Stimulated activated memory B cell treated with anti-CD40 and anti-IgM and Interleukin-4, amounts not matched to agents 10 μg/mL and 1 μg/mL and 100 μg/mL, for 72 hours (primary cell): ENCODE measurements around the gene BORCS6.

ENCODE experiments used
- ATAC-seq: fragments of 150-1000 bp; cut with Tn5 transposase; 2 replicates; pipeline ENCODE4 v1.10.0; 2021
- H3K27ac Mint-ChIP-seq: one replicate; pipeline ENCODE4 v1.8.0; 2022; ENCODE audit warnings: mild to moderate bottlenecking, mixed read lengths
- H3K27me3 Mint-ChIP-seq: one replicate; pipeline ENCODE4 v1.8.0; 2022; ENCODE audit warnings: mixed read lengths
- H3K36me3 Mint-ChIP-seq: one replicate; pipeline ENCODE4 v1.8.0; 2022; ENCODE audit warnings: mixed read lengths
- H3K4me1 Mint-ChIP-seq: one replicate; pipeline ENCODE4 v1.8.0; 2022; ENCODE audit warnings: mixed read lengths
- H3K4me3 Mint-ChIP-seq: one replicate; pipeline ENCODE4 v1.8.0; 2022; ENCODE audit warnings: mild to moderate bottlenecking, moderate library complexity, mixed read lengths
- H3K9me3 Mint-ChIP-seq: one replicate; pipeline ENCODE4 v1.8.0; 2022; ENCODE audit warnings: mixed read lengths

BORCS6 gene

DNA sequence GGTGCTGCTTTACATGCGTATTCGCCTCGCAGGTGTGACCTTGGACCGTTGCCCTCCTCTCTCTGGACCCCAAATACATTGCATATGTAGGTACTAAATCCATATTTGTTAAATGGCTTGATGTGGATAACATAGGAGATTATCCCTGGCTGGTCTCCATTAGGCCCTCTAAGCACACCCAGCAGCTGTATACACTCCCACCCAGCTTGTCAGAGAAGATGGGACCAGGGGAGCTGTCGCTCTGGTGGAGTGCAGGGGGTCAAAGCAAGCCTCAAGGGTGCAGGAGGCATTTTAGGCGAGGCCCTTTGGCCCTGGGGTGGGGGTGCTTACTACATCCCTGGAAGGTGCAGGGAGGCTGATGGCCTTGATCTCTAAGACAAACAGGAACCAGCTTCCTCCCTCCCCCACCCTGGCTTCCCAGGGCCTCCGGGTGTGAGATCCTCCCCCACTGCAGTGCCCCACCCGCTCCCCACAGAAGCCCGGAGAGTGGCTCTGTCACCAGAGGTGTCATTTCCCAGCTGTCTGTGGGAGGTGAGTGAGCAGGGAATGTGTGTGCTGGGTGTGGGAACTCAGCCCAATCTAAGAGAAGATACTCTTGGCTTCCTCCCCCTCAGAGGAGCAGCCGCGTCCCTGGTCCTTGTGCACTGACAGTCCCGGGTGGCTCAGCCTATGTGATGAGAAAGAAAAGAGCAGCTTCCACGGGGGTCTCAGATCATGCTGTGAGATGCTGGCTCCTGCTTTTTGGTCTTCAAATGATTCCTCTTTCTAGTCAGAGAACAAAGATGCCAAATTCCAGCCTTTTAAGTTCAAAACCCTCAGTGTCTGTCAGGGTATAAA lies 25.8 kb downstream of the BORCS6 start:
- peak overlapping the region; percentile 99 for H3K4me3 Mint-ChIP-seq

DNA sequence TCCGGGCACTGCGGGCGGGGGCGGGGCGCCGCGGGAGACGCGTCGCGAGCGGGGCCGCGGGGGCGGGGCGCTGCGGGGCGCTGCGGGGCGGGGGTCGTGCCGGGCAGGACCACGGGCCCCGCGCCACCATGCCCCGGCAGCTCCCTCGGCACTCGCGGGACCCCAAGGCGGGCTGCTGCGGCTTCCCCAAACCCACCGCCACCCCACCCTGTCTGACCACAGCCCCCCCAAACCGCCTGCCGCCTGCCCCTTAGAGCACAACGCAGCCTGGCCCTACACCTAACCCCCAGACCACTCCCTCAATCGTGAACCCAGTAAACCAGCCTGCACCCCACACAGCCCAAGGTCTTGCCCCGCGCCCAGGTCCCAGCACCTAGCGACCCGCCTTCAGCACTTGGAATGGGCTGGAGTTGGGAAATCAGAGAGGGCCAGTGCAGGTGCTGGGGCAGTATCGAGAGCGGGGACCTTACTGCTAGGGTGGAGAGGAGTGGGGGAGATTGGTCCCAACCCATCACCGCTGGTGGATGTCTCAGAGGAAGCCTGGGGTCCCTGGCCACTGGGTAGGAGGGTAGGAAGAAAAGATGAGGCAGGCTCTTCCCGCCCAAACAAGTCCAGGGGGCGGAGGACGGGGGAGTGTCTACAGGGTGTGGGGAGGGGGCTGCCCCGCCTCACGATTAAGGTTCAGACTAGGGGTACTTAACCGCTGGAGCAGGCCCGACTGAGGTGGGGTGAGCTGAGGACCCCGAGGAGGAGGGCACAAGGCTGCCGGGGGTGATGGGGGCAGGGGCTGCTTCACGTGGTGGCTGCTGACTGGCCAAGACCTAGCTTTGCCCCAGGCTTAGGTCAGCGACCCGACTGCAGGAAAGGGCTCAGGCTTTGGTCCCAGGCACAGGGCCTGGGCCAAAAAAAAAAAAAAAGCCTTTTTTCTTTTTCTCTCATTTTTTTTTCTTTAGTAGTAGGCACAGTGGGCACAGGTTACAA lies 26.7 kb downstream of the BORCS6 start:
- peak; percentile 51 for ATAC-seq
- peaks cover 24% of the 10 kb centered on the region for H3K36me3 Mint-ChIP-seq
- peak overlapping the region; percentile 99 for H3K27ac Mint-ChIP-seq
- H3K4me3 Mint-ChIP-seq: peak overlapping the region; percentile 99
- no peaks in the 10 kb centered on the region for H3K27me3 Mint-ChIP-seq
- no peaks in the 10 kb centered on the region for H3K9me3 Mint-ChIP-seq
- peaks cover 62% of the 10 kb centered on the region for H3K4me1 Mint-ChIP-seq

More for the DNA sequence above, 25.8 kb downstream of the BORCS6 start:
- Mint-ChIP-seq H3K36me3 (peaks cover 24% of the 10 kb centered on the region), H3K4me1 (peaks cover 53% of the 10 kb centered on the region), H3K27me3 (no peaks in the 10 kb centered on the region), H3K9me3 (no peaks in the 10 kb centered on the region), H3K27ac (peak overlapping the region; percentile 99)
- ATAC-seq: no peak

DNA sequence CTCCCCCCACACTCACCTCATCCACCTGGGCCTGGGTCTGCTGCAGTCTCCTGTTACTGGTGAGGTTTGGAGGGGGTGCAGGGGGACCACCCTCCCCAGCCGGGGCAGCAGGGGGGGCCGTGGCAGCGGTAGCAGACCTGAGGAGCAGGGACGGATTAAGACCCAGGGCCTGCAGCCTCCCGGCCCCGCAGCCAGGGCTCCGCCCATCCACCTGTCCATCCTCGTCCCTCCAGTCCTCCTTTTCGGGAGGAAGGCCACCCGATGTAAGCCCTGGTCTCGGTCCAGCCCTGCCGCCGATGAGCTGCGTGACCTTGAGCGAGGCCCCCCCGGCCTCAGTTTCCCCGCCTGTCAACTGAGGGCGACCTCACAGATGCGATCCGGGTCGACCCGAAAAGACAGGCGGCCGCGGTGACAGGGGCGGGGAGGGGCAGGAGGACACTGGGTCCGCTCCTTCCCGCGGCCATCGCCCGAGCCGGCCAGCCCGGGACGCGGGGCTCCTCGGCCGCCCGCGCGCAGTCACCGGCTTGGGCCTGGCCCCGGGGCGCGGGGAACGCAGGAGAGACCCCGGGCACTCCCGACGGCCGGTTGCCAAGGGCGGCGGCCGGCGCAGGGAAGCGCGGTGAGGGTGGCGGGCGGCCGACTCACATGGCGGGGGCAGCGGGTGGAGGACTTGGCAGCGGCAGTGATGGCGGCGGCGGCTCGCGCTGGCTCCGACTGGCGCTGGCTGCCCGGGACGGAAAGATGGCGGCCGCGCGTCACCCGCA lies 27.6 kb downstream of the BORCS6 start, which contains the start of gene VAMP2:
VAMP2 (minus strand) TSS at position 716 of the 764 bp plus-strand sequence; CDS start at position 647, 69 bp downstream.
- Mint-ChIP-seq H3K4me1 (peaks cover 63% of the 10 kb centered on the region), H3K36me3 (peaks cover 24% of the 10 kb centered on the region), H3K27me3 (no peaks in the 10 kb centered on the region), H3K9me3 (no peaks in the 10 kb centered on the region), H3K27ac (peak within 1 kb of the TSS; percentile 99), H3K4me3 (peak within 1 kb of the TSS; percentile 99)
- ATAC-seq: peak; percentile 84

DNA sequence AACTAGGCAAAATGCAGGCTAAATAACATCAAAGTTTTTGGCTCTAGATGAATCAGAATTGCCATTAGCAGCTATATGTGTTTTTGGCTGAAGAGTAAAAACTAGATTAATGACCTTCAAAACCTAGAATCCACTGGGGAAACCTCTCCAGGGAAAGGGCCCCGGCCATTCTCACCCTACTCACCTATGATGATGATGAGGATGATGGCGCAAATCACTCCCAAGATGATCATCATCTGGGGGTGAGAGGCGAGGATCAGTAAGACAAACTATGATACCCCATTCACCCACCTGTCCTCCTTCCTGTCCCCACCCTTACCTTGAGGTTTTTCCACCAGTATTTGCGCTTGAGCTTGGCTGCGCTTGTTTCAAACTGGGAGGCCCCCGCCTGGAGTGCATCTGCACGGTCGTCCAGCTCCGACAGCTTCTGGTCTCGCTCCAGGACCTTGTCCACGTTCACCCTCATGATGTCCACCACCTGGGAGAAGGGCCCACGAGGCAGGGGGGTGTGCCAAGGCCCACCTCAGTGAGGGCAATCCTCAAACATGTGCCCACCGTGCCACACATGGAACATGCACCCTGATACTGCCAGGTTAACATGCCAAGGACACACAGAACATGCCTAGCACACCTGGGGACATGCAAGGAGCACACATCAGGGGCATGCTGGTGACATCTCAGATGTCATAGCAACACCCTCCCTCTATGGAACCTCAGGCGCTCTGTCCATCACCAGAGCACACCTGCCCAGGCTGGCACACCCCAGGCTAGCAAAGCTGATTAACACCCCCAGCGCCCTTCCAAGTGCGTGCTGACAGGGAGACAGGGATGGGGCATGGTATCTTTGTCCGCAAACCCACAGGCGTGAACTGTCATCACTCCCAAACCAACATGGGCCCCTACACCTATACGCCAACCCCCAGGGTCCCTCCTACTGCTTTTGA lies 28.4 kb downstream of the BORCS6 start:
- Mint-ChIP-seq H3K27ac (peak overlapping the region; percentile 99), H3K27me3 (no peaks in the 10 kb centered on the region), H3K4me3 (peak overlapping the region; percentile 84), H3K4me1 (peaks cover 63% of the 10 kb centered on the region), H3K36me3 (peaks cover 24% of the 10 kb centered on the region), H3K9me3 (no peaks in the 10 kb centered on the region)
- no peak for ATAC-seq

DNA sequence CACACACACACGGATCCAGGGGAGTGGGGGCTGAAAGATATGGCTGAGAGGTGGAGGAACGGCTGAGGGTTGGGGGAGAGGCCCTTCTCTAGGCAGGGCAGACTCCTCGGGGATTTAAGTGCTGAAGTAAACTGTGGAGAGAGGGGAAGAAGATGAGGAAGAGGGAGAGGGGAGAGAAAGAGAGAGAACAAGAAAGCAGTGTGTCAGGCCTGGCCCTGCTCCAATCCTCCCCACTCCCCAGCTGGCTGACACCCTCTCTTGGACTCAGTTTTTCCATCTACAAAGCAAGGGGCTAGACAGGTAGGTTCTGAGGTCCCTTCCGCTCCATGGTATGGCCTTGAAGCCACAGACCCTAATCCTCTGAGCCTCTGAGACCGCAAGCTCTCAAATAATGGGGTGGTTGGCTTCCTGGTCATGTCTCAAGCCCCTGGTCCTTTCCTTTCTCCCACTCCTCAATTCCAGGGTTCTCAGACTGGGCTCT lies 29.2 kb downstream of the BORCS6 start:
- H3K9me3 Mint-ChIP-seq: no peaks in the 10 kb centered on the region
- peaks cover 63% of the 10 kb centered on the region for H3K4me1 Mint-ChIP-seq
- ATAC-seq: no peak
- peak overlapping the region; percentile 99 for H3K27ac Mint-ChIP-seq
- H3K4me3 Mint-ChIP-seq: peak overlapping the region; percentile 84
- peaks cover 24% of the 10 kb centered on the region for H3K36me3 Mint-ChIP-seq
- H3K27me3 Mint-ChIP-seq: no peaks in the 10 kb centered on the region

DNA sequence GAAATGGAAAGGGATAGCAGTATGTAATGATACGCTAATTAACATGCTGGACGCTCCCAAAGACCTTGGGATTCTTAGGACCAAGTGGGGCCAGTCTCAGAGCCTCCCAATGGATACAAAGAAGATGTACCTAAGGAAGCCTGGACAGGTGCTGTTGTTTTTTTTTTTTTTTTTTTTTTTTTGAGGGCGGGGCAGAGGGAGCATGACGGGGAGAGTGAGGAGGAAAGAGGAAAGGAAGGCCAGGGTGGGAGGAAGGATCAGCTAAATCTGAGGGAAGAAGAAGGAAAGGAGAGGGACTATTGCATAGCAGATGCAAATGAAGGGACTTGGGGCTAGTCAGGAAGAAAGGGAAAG lies 29.8 kb downstream of the BORCS6 start:
- H3K27ac Mint-ChIP-seq: peak overlapping the region; percentile 99
- H3K9me3 Mint-ChIP-seq: no peaks in the 10 kb centered on the region
- no peak overlapping the region for H3K4me3 Mint-ChIP-seq
- no peaks in the 10 kb centered on the region for H3K27me3 Mint-ChIP-seq
- H3K36me3 Mint-ChIP-seq: peaks cover 24% of the 10 kb centered on the region
- ATAC-seq: no peak
- H3K4me1 Mint-ChIP-seq: peaks cover 63% of the 10 kb centered on the region

DNA sequence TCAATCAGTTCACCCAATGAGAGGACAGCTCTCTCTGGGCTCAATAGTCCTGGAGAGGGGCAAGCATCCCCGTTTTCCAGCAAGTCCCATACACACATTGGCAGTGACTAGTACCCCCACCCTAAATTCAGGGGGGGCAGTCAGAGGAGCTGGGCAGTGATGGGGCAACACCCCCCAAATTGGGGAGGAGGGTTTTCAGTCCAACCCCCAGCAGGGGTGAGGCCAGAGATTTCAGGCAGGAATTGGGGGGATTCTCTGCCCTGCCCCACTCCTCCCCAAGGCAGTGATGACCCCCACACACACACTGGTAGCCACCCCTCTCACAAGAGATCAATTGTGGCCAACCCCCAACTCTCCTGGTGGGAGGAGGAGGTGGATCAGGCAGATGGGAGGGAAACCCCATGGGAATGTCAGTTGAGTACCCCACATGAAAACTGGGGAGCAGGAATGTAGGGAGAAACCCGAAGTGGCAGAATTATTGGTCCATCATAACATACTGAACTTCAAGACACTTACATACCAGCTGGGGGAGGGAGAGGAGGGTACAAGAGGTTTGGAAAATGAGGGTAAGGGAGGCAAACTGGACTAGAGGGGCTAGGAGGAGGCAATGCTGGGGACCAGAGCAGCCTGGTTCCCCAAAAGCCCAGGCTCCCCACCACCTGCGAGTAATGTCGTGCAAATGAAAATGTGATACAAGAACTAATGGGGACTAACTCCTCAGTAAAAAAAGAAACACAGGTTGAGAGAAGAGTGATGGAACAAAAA lies 30.3 kb downstream of the BORCS6 start:
- Mint-ChIP-seq H3K4me3 (no peak overlapping the region), H3K9me3 (no peaks in the 10 kb centered on the region)

DNA sequence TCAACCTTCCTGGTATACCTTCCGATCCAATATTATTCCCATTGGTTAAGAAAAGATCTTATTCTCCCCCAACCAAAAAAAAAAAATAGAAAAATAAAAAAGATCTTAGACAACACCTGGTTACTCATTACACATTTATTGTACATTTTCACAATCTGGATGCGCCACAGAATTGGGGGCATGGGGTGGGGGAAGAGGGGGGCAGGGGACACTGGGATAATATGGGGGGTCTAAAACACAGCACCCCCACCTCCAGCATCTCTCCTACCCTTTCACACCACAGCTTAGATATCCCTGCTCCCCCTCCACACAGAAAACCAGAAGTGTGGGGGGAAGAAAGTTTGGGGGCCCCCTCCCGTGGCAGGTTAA lies 31.0 kb downstream of the BORCS6 start:
- peaks cover 24% of the 10 kb centered on the region for H3K36me3 Mint-ChIP-seq
- peak overlapping the region; percentile 76 for H3K27ac Mint-ChIP-seq
- ATAC-seq: no peak
- no peaks in the 10 kb centered on the region for H3K9me3 Mint-ChIP-seq
- no peak overlapping the region for H3K4me3 Mint-ChIP-seq
- peaks cover 53% of the 10 kb centered on the region for H3K4me1 Mint-ChIP-seq
- no peaks in the 10 kb centered on the region for H3K27me3 Mint-ChIP-seq

More for the DNA sequence above, 30.3 kb downstream of the BORCS6 start:
- Mint-ChIP-seq H3K27me3 (no peaks in the 10 kb centered on the region), H3K27ac (peak overlapping the region; percentile 99), H3K36me3 (peaks cover 24% of the 10 kb centered on the region), H3K4me1 (peaks cover 59% of the 10 kb centered on the region)
- no peak for ATAC-seq

DNA sequence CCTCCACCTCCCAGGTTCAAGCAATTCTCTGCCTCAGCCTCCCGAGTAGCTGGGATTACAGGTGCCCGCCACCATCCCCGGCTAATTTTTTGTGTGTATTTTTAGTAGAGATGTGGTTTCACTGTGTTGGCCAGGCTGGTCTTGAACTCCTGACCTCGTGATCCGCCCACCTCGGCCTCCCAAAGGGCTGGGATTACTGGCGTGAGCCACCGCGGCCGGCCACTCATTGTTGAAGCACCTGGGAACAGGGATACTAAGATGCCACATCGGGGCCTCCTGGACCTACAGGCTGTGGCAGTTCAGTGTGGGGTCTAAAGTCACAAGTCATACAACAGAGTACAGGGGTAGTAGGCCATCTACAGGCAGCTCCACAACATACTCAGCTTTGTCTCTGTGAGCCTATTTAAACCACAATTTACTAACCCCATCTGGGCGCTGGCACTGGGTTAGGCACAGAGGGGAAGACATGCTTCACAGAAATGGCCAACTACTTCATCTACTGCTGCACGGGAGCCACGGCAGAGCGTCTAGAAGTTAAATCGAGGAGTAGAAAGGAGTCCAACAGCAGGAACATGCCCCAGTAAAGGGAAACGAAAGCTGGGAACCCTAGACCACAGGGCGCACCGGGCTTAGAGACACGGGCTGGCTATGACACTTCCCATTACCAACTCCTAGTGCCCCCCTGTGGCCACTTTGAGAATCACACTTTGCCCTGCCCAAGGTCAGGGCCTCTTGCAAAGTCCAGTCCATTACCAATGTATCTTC lies 31.5 kb downstream of the BORCS6 start:
- peaks cover 47% of the 10 kb centered on the region for H3K4me1 Mint-ChIP-seq
- peak; percentile 16 for ATAC-seq

DNA sequence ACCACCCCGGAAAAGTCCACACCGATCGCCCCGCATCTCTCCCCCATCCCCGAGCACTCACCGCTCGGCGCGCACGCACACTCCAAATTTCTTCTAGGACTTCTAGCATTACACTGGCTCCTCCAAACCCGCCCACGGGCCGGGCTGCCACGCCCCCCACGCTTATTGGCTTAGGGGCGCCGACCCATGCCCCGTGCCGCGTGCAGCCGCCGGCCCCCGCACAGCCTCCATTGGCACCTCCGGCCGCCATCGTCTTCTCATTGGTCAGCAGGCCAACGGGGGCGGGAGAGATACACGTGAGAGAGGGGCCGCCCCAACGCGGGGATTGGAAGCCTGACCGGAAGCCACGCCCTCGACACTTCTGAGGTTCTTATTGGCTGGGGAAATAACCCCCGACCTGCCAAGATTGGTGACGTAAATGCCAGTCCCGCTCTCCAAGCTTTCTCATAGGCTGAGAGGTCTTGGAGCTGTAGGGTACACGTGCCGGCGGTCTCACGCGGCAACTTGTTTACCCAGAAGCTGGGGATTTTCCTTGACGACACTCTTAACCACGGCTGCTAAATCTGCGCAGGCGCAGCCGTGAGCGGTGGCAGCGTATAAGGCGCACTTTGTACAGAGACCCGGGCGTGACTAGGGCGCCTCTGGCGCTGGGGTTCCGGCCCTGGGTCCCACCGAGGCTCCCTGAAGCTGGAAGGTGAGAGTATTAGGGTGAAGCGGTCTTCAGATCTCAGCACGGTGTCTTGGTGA lies 33.6 kb downstream of the BORCS6 start:
- no peaks in the 10 kb centered on the region for H3K9me3 Mint-ChIP-seq
- H3K4me3 Mint-ChIP-seq: no peak overlapping the region
- H3K36me3 Mint-ChIP-seq: peaks cover 21% of the 10 kb centered on the region
- H3K27ac Mint-ChIP-seq: no peak overlapping the region
- ATAC-seq: peak; percentile 95
- H3K4me1 Mint-ChIP-seq: peaks cover 32% of the 10 kb centered on the region
- H3K27me3 Mint-ChIP-seq: no peaks in the 10 kb centered on the region

More for the DNA sequence above, 31.5 kb downstream of the BORCS6 start:
- Mint-ChIP-seq H3K4me3 (peak overlapping the region; percentile 34), H3K27ac (peak overlapping the region; percentile 76), H3K27me3 (no peaks in the 10 kb centered on the region), H3K36me3 (peaks cover 24% of the 10 kb centered on the region), H3K9me3 (no peaks in the 10 kb centered on the region)

DNA sequence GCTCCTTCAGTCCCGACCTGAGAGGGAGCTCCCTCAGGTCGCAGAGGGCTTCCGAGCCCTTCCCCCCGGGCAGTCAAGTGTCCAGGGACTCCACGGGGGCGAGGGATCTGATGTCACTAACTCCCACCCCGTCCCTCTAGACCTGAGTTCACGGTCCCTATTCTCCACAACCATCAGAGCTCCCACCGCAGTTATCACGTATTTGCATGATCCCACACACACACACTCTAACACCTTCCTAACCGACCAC lies 34.1 kb downstream of the BORCS6 start:
- peak; percentile 1 for ATAC-seq
- H3K36me3 Mint-ChIP-seq: peaks cover 16% of the 10 kb centered on the region
- H3K27ac Mint-ChIP-seq: no peak overlapping the region
- H3K4me1 Mint-ChIP-seq: peaks cover 27% of the 10 kb centered on the region
- H3K27me3 Mint-ChIP-seq: no peaks in the 10 kb centered on the region
- H3K4me3 Mint-ChIP-seq: no peak overlapping the region
- no peaks in the 10 kb centered on the region for H3K9me3 Mint-ChIP-seq

DNA sequence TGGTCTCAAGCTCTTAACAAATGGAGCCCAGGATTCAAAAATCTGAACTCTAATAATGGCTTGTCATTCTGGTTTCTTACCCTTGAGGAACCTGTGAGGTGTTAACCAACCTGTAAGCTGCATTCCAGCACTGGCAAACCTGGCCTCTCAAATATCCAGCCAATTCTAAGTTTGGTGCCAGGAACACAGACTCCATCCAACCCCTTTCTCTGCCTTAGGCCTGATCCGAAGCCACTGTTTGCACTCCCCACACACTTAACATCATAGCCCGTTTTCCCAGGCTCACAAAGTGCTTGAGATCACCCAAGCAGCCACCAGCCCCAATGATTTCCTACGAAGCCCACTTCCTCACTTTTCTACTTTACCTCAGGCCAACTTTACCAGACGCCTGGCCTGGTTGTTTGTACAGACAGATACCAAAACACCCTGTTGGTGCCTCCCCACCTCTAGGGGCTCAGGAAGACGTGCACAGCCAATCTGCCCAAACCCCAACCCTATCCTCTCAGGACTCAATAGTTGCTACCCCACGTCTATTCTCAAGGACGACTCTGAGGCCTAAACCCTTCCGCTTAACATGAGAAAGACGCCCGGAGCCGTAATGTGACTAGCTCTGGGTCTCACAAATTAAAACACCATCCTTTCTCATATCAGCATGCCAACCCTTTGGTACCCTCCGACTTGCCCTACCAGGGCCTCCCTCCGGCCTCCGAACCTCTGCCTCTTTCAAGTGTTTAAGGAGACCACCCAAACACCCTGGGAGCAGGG lies 34.6 kb downstream of the BORCS6 start:
- Mint-ChIP-seq H3K27ac (no peak overlapping the region), H3K4me1 (peaks cover 27% of the 10 kb centered on the region), H3K9me3 (no peaks in the 10 kb centered on the region), H3K27me3 (no peaks in the 10 kb centered on the region), H3K4me3 (no peak overlapping the region), H3K36me3 (peaks cover 11% of the 10 kb centered on the region)
- ATAC-seq: no peak
